Measurements from ENCODE around the gene SEPTIN5.

The SEPTIN5 gene

DNA sequence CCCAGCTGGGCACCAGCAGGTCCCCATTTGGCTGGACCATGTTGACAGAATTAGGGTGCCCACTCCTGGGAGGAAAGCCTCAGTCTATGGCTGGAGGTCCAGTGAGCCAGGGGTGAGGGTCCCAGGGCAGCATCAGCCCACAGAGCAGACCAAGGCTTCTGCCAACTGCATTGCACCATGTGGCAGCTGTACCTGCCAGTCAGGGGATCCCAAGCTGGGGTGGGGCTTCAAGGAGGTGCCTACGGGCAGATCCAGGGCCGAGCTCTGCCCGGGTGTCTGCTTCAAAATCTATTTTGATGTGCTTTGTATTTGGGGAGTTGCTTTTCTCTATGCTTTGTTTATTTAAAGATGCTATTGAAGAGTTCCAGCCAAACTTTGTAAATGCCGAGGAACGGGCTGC, 19.5 kb downstream of the SEPTIN5 start:
- no peak for DNase-seq (ENCODE audit: low spot score)

DNA sequence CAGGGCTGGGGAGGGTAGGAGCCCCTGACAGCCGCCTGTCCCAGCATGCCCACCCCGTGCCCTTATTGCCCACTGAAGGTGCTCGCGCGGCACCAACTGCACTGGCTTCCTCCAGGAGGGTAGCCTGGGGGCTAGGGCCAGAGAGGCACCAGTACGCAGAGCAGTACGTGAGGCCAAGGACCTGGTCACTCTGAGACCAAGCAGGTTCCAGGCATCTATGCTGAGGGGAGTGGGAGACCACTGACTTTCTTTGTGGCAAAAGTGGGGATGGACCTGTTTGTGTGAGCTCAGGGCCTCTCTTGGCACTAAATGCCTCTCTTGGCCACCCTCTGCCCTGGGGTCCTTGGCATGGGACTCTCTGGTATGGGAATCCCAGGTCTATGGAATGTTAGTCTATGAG, 19.9 kb downstream of the SEPTIN5 start:
- DNase-seq (ENCODE audit: low spot score) = no peak

DNA sequence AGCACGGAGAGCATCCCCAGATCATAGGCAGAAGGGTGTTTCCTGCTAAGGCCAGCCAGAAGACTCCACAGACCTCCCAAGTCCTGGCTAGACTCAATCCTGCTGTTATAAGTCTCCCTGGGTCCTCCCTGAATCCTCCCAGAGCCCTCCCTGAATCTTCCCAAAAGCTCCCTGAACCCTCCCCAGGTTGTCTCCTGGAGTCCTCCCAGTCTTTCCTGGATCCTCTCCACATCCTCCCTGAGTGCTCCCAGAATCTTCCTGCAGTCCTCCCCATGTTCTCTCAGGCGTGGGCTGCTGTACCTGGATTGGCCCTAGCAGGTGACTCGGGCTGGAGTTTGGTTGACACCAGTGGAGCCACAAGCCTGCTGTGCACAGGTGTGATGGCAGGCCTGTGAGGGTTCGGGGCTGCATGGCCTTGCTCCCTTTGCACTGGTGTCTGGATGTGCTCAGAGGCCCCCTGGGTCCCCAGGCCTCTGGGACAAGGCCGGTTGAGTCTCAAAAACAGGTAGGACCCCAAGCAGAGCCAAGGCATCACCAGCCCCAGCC, 20.6 kb downstream of the SEPTIN5 start:
- DNase-seq (ENCODE audit: low spot score) = no peak

DNA sequence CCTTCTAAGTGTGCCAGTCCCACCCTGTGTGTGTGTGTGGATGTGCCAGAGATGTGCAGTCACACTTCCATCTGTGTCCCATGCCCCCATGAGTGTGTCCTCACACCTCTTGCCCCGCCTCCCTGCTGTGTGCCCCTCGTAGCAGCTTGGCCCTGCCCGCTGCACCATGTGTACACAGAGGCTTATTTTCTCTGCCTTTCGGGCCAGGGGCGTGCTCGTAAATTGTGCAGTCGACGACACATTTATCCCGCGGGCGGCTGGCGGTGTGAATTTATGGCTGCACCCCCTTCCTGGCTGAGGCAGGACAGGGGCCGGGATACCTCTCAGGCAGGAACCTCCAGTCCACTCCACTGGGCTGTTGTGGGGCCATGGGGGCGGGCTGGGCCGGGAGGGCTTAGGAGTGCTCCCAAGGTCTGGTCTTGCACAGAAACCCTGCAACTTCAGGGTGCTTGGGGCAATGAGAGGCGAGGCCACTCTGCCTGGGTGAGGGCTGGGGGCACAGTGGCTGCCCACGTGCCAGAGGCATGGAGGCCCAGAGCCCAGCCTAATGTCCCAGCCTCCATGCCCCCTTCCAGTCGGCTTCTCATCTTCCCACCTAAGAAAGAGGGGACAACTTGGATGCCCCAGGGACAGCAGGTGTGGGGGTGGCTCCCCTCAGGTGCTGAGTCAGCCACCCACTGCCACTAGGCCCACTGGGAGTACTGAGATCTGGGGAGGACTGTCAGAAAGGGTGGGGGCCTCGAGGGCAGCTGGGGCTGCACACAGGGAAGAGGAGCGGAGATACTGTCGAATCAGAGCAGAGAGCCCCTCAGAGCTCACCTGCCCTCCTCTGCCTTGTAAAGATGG, 21.6 kb downstream of the SEPTIN5 start:
- DNase-seq (ENCODE audit: low spot score) = no peak

DNA sequence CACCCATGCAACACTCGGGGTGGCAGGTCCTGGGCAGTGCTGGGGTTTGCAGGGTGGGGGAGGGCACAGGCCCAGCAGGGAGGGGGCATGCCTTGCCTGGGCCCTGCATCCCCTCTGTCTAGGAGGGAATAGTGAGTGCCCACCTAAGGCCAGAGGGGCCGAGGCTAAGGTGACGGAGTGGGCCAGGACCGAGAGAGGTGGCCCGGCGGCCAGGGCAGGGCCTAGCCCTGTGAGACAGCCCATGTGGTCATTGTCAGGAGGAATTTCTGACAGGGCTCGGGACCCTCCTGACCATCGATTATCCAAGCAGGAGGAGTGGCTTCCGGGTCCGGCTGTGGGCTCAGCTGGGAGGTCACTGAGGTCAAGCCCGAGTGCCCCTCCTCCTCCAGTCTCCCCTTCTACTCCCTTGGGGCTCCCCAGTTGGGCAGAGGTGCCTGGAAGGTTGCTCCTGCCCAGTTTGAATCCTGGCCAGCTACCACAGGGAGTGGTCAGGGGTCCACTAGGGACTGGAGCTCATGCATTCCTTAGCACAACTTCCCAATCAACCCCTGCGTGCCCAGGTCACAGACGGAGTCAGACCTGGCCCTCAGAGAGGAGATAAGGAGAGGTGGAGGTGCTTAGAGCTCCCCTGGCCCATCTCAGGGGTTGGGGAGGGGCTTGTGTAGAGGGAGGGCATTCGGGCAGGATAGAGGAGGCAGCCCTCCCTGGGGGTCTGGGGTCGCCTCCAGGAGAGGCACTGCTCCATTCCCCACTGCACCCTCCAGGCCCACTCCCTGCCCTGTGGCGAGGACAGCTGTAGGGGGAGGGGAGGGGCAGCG, 23.8 kb downstream of the SEPTIN5 start:
- no peak for DNase-seq (ENCODE audit: low spot score)

DNA sequence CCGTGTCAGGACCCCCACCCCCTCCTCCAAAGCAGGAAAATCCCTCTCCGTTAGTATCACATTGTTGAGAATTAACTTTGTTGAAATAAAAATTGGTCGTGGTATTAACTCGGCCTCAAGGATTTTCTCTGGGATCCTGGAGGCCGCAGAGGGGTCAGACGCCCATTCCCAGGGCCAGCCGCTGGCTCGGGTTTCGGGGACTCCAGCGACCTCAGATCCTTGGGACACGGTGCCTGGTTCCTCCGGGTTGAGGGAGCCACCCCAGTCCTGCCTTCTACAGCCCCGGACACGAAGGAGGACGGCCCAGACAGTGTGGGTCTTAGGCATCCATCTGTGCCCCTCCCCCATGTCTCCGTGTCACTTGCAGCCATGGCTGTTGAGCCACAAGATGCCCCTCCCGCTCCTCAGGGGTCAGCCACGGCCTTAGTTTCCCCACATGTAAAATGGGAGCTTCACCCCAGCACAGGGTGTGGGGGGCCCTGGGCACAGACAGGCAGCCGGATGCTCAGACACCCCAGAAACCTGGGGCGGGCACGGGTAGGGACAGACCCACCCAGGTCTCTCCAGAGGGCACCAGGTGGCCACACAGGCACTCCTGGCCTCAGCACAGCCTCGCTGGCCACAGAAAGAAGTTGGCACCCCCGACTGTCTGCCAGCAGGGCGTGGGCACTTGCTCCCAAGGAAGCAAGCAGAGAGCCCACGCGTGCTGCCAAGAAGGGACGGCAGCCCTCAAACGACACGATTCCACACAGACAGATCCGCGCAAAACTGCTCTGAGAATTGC, 24.6 kb downstream of the SEPTIN5 start:
- DNase-seq (ENCODE audit: low spot score) = no peak

DNA sequence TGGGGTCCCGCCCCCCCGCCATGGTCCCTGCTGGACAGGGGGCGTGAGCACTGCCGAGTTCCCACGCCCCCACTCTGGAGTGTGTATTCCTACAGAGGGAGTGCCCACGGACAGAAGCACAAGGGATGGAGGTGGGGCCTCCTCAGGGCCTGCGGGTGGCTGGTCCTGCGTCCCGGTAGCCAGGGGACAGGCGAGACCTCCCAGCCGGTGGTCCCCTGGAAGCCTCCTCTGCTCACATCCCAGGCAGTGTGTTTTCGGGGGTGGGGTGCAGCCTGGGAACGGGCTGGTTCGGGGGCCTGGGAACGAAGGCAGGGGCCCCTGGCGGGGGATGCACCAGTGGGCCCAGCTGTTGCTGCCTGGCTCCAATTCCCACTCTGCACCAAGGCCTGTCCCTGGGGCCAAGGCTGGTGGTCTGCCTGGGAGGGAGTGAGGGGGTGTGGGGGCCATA, 25.2 kb downstream of the SEPTIN5 start:
- no peak for DNase-seq (ENCODE audit: low spot score)

DNA sequence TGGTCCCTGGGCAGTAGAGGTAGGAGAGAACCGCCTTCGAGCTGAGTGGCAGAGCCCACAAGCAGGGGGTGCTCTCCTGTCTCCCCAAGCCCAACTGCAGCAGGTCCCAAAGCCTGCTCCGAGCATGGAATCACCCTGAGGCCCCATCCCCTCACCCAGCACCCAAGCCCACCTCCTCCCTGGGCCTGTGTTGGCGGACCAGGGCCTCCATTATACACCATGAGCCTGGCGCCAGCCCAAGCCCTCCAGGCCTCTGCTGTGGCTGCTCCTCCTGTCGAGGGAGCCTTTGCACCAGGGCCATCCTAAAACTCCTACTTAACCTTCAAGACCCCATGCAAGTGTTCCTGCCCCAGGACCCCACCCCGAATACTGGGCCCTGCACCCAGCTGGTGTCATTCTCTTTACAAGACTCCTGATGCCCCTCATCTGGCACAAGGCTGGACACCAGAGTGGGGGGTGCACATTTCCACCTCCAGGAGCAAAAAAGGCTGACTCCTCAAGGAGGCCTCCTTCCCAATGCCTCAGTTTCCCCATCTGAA, 25.7 kb downstream of the SEPTIN5 start:
- DNase-seq (ENCODE audit: low spot score) = no peak

DNA sequence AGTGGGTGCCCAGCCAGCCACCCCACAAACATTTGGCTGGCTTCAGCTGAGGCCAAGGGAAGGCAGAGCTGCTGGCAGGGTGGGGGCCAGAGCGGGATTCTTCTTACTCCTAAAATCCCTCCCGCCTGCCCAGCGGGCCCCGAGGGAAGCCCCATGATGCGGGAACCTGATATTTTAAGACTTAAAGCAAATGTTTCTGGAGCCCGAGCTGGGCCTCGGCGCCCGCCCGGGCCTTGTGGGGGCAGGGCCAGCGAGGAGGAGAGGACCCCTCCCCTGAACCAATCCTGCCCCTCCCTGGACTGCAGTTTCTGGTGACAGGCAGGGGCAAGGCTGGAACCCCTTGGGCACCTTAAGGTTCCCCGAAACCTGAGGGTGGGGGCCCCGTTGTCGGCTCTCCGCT, 26.3 kb downstream of the SEPTIN5 start:
- no peak for DNase-seq (ENCODE audit: low spot score)

DNA sequence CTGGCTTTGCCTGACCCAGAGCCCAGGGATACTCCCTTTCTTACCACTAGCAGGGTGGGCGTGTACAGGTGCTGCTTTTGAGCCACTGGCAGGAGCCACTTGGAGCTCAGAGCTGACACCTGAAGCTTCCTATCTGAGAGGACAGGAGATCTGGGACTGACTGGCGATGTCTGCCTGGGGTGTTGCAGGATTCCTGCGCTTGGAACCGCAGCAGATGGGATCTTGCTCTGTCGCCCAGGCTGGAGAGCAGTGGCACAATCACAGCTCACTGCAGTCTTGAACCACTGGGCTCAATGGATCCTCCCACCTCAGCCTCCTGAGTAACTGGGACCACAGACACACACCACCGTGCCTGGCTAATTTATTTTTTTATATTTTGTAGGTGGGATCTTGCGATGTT, 26.8 kb downstream of the SEPTIN5 start:
- DNase-seq (ENCODE audit: low spot score) = no peak

DNA sequence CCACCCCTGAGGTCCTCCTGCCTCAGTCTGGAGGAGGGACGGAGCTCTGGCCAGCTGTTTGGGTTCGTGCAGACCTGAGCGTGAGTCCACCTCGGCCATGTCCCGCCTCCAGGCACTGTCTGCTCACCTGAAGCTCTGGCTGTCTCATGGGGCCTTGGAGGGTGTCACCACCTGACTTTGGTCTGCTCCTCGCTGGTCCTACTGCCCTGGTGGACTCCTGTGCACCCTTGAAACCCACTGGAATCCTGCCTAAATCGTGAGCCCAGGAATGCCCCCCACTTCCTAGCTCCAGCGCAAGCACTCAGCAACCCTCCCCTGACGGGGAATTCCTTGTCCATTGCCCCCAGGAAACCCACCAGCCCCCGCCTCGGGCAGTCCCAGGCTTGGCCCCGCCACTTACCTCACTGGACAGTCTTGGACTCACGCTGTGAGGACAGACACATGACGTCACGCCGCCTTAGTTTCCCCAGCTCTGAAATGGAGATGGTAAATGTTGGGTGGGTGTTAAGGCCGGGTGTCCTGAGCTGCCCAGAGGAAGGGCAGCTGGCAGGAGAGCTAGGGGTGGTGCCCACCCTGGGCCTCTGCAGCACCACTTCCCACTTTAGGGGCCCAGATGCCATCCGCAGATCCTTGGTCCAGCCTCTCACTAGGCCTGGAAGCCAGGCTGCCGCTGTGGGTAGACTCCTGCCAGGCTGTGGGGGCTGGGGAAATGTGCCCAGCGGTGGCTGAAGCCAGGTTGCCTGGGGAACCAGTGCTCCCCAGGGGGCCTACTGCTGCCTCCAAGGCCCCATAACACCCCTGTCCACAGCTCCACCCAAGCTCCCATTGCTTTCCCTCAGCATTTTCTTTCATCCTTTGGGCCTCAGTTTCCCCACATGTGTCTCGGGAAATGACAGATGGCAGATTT, 28.1 kb downstream of the SEPTIN5 start:
- DNase-seq (ENCODE audit: low spot score) = no peak

DNA sequence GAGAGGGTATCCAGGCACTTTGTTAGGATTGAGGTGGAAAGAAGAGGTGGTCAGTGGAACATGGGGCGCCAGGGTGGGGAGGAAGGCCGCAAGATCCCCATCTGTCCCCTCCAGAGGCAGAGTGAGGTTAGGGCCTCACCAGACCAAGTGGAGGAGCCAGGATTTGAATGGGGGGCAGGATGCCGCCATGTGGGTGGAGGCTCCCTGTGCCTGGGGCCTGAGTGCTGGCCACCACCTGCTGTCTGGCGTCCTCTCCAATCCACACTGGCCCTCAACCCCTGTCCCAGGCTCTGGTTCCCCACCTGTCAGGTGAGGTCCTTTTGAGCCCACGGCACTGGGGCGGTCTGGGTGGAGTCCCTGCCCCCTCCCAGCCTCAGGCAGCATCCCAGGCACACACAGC, 28.8 kb downstream of the SEPTIN5 start:
- DNase-seq (ENCODE audit: low spot score) = no peak

DNA sequence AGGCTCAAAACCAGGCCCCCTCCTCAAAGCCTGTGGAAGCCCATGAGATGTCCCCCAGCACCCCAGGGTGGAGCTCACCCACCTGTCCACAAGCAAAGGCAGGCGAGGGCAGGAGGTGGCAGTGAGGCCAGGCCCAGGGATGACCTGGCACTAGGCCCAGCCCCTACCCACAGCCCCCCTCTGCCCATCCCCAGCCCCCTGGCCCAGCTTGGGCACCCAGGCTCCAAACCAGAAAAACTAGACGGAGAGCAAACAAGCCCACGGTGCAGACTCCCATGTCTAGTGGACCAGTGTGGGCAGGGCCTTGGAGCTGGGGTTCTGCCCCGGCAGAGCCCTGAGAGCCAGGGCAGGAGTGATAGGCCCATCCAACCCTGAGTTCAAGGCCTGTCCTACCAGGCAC, 29.3 kb downstream of the SEPTIN5 start:
- no peak for DNase-seq (ENCODE audit: low spot score)

DNA sequence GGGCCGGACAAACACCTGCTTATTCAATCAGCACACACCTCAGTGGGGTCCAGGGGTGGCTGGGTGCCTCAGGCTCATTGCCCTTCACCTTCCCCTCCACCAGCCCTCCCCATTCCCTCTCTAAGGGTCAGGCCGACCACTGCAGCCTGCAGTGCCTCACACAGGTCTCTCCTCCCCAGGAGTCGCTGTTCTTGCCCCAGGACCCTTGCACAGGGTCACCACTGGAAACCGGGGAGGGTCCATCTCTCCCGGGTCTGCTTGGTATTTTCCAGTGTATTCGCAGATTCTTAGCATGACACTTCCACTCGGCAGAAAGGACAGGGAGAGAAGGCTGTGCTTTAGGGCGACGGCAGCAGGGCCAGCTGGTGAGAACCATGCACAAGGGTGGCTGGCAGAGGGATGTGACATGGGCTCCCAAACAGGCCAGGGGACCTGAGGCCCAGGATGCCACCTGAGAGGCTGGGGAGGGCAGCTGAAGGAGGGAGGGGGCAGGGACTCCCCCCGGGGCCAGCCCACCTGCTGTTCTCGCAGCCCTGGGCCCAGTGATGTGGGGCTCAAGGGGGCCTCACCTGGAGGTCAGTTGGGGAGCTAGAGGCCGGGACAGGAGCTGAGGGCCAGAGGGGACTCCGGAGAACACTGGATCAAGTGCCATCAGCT, 30.2 kb downstream of the SEPTIN5 start:
- no peak for DNase-seq (ENCODE audit: low spot score)

DNA sequence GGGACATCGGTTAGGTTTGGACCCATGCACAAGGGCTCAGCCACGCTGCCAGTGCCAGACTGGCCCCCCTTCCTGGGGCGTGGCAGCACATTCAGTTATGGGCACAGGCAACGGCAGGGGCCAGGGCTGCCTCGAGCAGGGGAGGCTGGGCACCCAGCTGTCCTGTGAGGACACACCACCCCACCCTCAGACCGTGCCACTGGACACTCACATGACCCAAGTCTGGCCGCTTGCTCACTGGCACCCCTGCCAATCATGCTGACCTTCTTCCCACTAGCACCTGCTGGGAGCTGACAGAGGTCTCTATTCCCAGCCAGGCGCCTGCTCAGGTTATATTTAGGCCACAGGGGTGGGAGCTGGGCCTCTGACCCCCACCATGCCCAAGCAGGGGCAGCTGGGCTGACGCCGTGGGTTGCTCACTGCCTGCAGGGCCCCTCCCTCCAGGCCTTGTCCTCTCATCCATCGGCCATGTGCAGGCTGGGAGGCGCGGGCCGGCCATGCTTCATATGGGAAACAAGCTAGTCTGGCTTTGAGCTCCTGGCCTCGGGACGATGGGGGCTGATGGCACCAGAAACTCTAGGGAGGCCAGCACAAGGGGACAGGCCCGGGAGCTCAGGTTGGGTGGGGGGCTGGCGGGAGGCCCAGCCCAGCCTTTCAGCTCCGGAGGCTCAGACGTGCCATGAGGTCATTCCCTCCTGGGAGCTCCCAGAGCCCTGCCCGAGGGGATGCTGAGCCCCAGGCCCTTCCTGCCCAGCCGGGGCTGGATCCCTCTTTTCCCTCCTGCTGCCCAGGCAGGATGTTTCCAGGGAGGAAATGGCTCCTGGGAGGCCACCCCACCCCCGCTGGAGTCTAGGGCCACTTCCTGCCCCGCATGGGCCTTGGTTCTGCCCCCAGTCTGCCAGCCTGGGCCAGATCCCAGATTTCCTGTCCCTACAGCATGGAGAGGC, 31.1 kb downstream of the SEPTIN5 start:
- DNase-seq (ENCODE audit: low spot score) = no peak

DNA sequence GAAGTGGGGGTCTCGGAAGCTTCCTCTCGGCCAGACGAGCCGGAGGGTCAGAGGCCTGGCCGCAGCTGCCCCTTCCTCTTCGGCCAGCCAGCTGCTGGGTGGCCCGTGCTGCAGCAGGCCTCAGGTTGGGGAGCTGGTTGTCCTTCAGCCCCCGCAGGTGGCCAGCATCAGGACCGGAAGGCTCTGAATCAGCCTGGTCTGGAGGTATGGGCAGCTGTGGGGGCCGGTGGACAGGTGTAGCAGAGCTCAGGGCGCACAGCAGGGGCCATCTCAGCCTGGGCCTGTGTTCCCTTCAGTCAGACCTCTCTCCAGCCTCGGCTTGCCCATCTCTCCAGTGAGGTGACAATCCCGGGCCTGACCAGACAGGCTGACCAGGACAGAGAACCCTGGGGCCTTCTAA, 32.4 kb downstream of the SEPTIN5 start:
- no peak for DNase-seq (ENCODE audit: low spot score)

DNA sequence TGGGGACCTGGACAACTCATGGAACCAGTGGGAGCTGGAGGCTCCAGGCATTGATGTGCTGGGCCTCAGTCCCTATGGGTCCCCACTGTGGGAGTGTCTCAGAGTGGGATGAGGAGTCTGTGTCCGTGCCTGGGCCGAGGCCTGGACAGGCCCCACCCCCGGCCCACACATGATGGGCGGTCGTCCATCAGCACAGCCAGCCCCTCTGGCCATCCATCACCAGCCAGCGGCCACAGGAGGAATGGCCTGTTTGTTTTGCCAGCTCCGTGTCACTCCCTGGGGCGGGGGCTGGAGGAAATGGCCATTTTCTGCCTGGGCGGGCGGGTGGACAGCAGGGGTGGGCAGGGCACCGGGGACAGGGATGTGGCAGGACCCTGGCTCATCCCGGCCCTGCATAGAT, 33.2 kb downstream of the SEPTIN5 start:
- DNase-seq (ENCODE audit: low spot score) = no peak

DNA sequence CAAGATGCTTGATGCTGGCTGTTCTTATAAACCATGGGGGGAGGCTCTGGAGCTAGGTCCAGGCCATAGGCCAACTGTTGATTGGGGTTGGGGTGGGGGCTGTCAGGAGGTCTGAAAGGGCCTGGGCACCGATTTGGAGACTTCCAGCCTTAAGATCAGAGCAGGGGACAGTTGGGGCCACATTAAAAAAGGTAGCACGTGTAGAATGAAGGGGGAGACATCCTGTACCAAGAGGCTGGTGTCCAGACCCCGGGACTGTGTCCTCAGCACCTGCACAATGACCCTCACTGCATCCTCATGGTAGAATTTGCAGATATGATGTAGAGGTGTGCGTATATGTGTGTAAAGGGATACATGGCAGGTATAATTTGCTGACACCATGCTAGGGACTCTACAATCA, 33.8 kb downstream of the SEPTIN5 start:
- no peak for DNase-seq (ENCODE audit: low spot score)

DNA sequence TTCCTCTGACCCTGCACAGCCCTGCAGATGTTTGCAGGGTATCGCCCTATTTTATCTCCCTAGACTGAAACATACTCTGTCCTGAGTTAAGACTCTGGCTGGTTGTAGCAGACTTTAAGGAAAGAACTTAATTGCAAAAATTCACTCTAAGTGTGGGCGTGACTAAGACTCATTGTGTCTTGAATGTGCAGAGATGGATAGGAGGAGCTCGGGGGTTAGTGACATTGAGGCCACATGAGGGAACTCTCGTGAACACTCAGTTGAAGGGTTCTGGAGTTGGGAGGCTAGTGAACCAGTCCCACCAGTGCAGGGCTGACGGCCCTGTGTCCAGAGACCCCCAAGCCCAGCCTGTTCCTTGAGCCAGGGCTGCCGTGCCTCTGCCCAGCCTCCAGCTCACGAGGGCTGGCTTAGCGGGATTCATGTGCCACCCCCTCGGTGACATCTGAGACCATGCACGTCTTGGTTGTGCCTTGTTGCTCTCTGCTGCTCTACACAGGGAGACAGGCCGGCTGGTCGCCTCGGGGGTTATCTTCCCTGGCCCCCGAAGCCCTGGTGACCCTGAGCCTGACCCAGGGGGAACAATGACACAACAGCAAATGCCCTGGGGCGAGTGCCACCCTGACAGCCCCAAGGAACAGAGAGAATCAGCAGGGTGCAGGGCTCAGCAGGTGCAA, 34.8 kb downstream of the SEPTIN5 start:
- DNase-seq (ENCODE audit: low spot score) = no peak

Measured in ecto neural progenitor cell (in vitro differentiated cells).